Right lobe of liver (tissue), 6 donors: Measurements from ENCODE around the gene CNTNAP4. TPM values are rescaled to one million over a fixed set of nuclear protein-coding genes. Genes with fewer than 3 reads are reported as not detected.
A peak's percentile ranks its signal among the peaks of the same experiment; 100 is the strongest.

Source experiments
- ATAC-seq, 4 donors: fragments of 200-7000 bp; cut with Tn5 transposase; one replicate each; pipeline ENCODE4 v1.9.1; 2020; ENCODE audit warnings: mild to moderate bottlenecking in 4 of 4, moderate library complexity in 4 of 4
- DNase-seq, 3 donors: peaks; one replicate each; pipeline ENCODE4 v3.0.0-alpha.2; 2020
- H3K27ac ChIP-seq, 3 donors: fragments of 200-600 bp; one replicate each; pipeline ENCODE4 v1.8.0; 2022
- H3K27me3 ChIP-seq, 2 donors: fragments of 200-600 bp; one replicate each; pipeline ENCODE4 v1.8.0; 2022
- H3K36me3 ChIP-seq, 4 donors: fragments of 200-600 bp; sonication (generic) in 1 of 4; one replicate each; pipeline versions ENCODE4 v1.5.1 to v1.8.0; 2017 to 2022; ENCODE audit warnings: control low read depth in 1 of 4
- H3K4me1 ChIP-seq, 4 donors: fragments of 200-600 bp; sonication (generic) in 1 of 4; one replicate each; pipeline versions ENCODE4 v1.5.1 to v1.8.0; 2017 to 2022; ENCODE audit warnings: control low read depth in 1 of 4
- H3K4me3 ChIP-seq, 3 donors: fragments of 200-600 bp; one replicate each; pipeline ENCODE4 v1.8.0; 2022
- H3K9me3 ChIP-seq, 4 donors: fragments of 200-600 bp; sonication (generic) in 1 of 4; one replicate each; pipeline versions ENCODE4 v1.5.1 to v1.8.0; 2017 to 2022; ENCODE audit warnings: control low read depth in 1 of 4
- CTCF ChIP-seq, 4 donors: fragments of 200-600 bp in 3 of 4; fragments of 450-650 bp in 1 of 4; IDR thresholded peaks; one replicate each; pipeline versions ENCODE4 v1.5.1 to v1.8.0; 2016 to 2022; ENCODE audit warnings: antibody characterized with exemption in 4 of 4, mild to moderate bottlenecking in 2 of 4
- POLR2A ChIP-seq: fragments of 450-650 bp; IDR thresholded peaks from one replicate; pipeline ENCODE4 v1.6.1; 2017; ENCODE audit warnings: antibody characterized with exemption, mild to moderate bottlenecking
- WGBS: methylation state at CpG from one replicate; pipeline ENCODE4 v1.1.6; 2018; ENCODE audit warnings: low coverage, low lambda C conversion rate; ENCODE audit not compliant: insufficient coverage; ENCODE audit errors: missing lambda C conversion rate; 5-methylcytosine and 5-hydroxymethylcytosine counted together
- intact Hi-C, 2 donors: fragments of 100-400 bp; cut with DNase I; formaldehyde crosslinking; loops; one replicate each; pipeline versions ENCODE4 v1.11.2 to v1.14.1; 2022
- total RNA-seq, 6 experiments: library from RNA; depleted of rRNA in 2 of 6; stranded (reverse); fragments of >200 nt in 2 of 6; fragmentation: NEBNext Ultra II Directional in 3 of 6; extraction: Animal tissue kit (Norgen Biotek cat#: 25700) in 3 of 6; gene quantifications; one replicate each; pipeline versions ENCODE4 v1.1.0 to v1.2.4, GENCODE V29; 2016 to 2023
- donor health status: DM: no; HTN: yes; CAD: no.
- donor health status: DM: no; HTN: no; CAD: no.
- donor health status: DM: no; HTN: no; CAD: no.
- donor health status: DM: no; HTN: yes; CAD: no.
- donor health status: DM: no; HTN: yes; CAD: no.

The CNTNAP4 gene
- total RNA-seq, 6 experiments from 2014 or later, result not detected

GRCh38 chr16:76386784-76387183 is 109.6 kb downstream of the CNTNAP4 start:
- DNase-seq (no peak), ATAC-seq (peak in 1 of 4 donors; percentile 23)
- Histone ChIP-seq H3K4me3 (no peak overlapping the region), H3K27me3 (no peaks in the 10 kb centered on the region), H3K4me1 (no peaks in the 10 kb centered on the region), H3K27ac (no peak overlapping the region), H3K36me3 (no peaks in the 10 kb centered on the region), H3K9me3 (no peaks in the 10 kb centered on the region)
- intact Hi-C loops, result no loop called here
- TF ChIP-seq CTCF (IDR thresholded peaks at IDR 0.05), result no peak
- no peak for TF ChIP-seq POLR2A

GRCh38 chr16:76387994-76388393 is 110.8 kb downstream of the CNTNAP4 start:
- Histone ChIP-seq H3K9me3 (no peaks in the 10 kb centered on the region), H3K36me3 (no peaks in the 10 kb centered on the region), H3K27me3 (no peaks in the 10 kb centered on the region), H3K4me1 (no peaks in the 10 kb centered on the region), H3K4me3 (no peak overlapping the region), H3K27ac (no peak overlapping the region)
- TF ChIP-seq POLR2A (no peak), CTCF (IDR thresholded peaks at IDR 0.05) (no peak)
- WGBS, result 16% methylated on average over 2 of the region's 2 CpGs
- DNase-seq (no peak), ATAC-seq (no peak)
- intact Hi-C loops, result no loop called here

GRCh38 chr16:76389126-76389525 is 111.9 kb downstream of the CNTNAP4 start:
- TF ChIP-seq POLR2A, result no peak
- TF ChIP-seq CTCF (IDR thresholded peaks at IDR 0.05), result no peak
- intact Hi-C loops, result no loop called here
- no peak for DNase-seq
- Histone ChIP-seq H3K27ac (no peak overlapping the region), H3K27me3 (no peaks in the 10 kb centered on the region), H3K4me3 (no peak overlapping the region), H3K36me3 (no peaks in the 10 kb centered on the region), H3K4me1 (no peaks in the 10 kb centered on the region), H3K9me3 (no peaks in the 10 kb centered on the region)
- 63% methylated on average over 5 of the region's 6 CpGs for WGBS
- ATAC-seq, result no peak

- no peak for DNase-seq
- H3K27ac ChIP-seq, result no peak overlapping the region
- 39% methylated on average over 1 of the region's 1 CpG for WGBS
- H3K27me3 ChIP-seq, result no peaks in the 10 kb centered on the region
- TF ChIP-seq POLR2A, result no peak
- no peak for TF ChIP-seq CTCF (IDR thresholded peaks at IDR 0.05)
- H3K9me3 ChIP-seq, result no peaks in the 10 kb centered on the region
- intact Hi-C loops, result no loop called here
- H3K4me1 ChIP-seq, result no peaks in the 10 kb centered on the region
- H3K4me3 ChIP-seq, result no peak overlapping the region
- no peaks in the 10 kb centered on the region for H3K36me3 ChIP-seq
- ATAC-seq, result no peak
These were observed 113.3 kb downstream of the CNTNAP4 start for GRCh38 chr16:76390476-76390875.

GRCh38 chr16:76396977-76397376 is 119.8 kb downstream of the CNTNAP4 start:
- H3K9me3 ChIP-seq, result no peaks in the 10 kb centered on the region
- H3K36me3 ChIP-seq, result no peaks in the 10 kb centered on the region
- 50% methylated on average over 4 of the region's 4 CpGs for WGBS
- H3K27ac ChIP-seq, result no peak overlapping the region
- no peaks in the 10 kb centered on the region for H3K4me1 ChIP-seq
- intact Hi-C loops, result no loop called here
- no peak overlapping the region for H3K4me3 ChIP-seq
- DNase-seq, result no peak
- no peak for ATAC-seq
- no peaks in the 10 kb centered on the region for H3K27me3 ChIP-seq
- TF ChIP-seq POLR2A (no peak), CTCF (IDR thresholded peaks at IDR 0.05) (no peak)
